SH-SY5Y (cell line): ENCODE results near the gene LRRC45.
A peak's percentile ranks its signal among the peaks of the same experiment; 100 is the strongest.

Experiments used
- GATA2 ChIP-seq: IDR thresholded peaks from 2 replicates; pipeline ENCODE4 v1.6.1; 2011; ENCODE audit warnings: mild to moderate bottlenecking, low read depth, low read length
- GATA3 ChIP-seq: IDR thresholded peaks from 2 replicates; pipeline ENCODE4 v1.6.1; 2011; ENCODE audit warnings: low read depth, mild to moderate bottlenecking, low read length, moderate library complexity

The LRRC45 gene

GRCh38 chr17:82022981-82023446 lies at the start of gene LRRC45:
Gene LRRC45 (plus strand): TSS chr17:82023305. CDS start chr17:82023644, 339 bp downstream.
- TF ChIP-seq GATA2 (no peak), GATA3 (no peak)

- TF ChIP-seq GATA3: no peak
- no peak for TF ChIP-seq GATA2
Measured at GRCh38 chr17:81973432-81973831, 49.7 kb upstream of the LRRC45 start.

- TF ChIP-seq GATA2: no peak
- no peak for TF ChIP-seq GATA3
Measured at GRCh38 chr17:81976332-81977210, 46.5 kb upstream of the LRRC45 start.

- no peak for TF ChIP-seq GATA3
- peak; percentile 32; the same call in 1 of the 2 replicates for TF ChIP-seq GATA2
Measured at GRCh38 chr17:81977211-81977808, 45.8 kb upstream of the LRRC45 start, which contains the start of gene ASPSCR1. Gene ASPSCR1 (plus strand): TSS chr17:81977629. CDS start chr17:81977647, 18 bp downstream.

- TF ChIP-seq GATA3 (no peak), GATA2 (no peak)
Measured at GRCh38 chr17:81978524-81979298, 44.4 kb upstream of the LRRC45 start.

- no peak for TF ChIP-seq GATA2
- no peak for TF ChIP-seq GATA3
Measured at GRCh38 chr17:81980122-81980521, 43.0 kb upstream of the LRRC45 start.

GRCh38 chr17:81980707-81981343 lies 42.3 kb upstream of the LRRC45 start:
- TF ChIP-seq GATA2: no peak
- no peak for TF ChIP-seq GATA3

GRCh38 chr17:81983011-81983638 lies 40.0 kb upstream of the LRRC45 start:
- no peak for TF ChIP-seq GATA3
- TF ChIP-seq GATA2: no peak

GRCh38 chr17:81983639-81984373 lies 39.3 kb upstream of the LRRC45 start:
- TF ChIP-seq GATA3 (no peak), GATA2 (no peak)

- TF ChIP-seq GATA3 (no peak), GATA2 (no peak)
Measured at GRCh38 chr17:81984773-81985410, 38.2 kb upstream of the LRRC45 start.

- TF ChIP-seq GATA3 (no peak), GATA2 (no peak)
Measured at GRCh38 chr17:81986606-81987005, 36.5 kb upstream of the LRRC45 start.

GRCh38 chr17:81987161-81987770 lies 35.8 kb upstream of the LRRC45 start:
- TF ChIP-seq GATA2 (no peak), GATA3 (no peak)
